K562 (cell line): ENCODE measurements around the gene EIF4E3. TPM values are rescaled to one million over a fixed set of nuclear protein-coding genes. Genes with fewer than 3 reads are reported as not detected.
A peak's percentile ranks its signal among the peaks of the same experiment; 100 is the strongest.

Experiments used
- ATAC-seq: fragments of 200-7000 bp; cut with Tn5 transposase; 3 replicates; pipeline ENCODE4 v1.9.1; 2020; ENCODE audit warnings: moderate library complexity
- BruUV-seq: library from RNA; stranded (reverse); fragments of 400-500 nt; replicated peaks from 2 replicates; lab custom pipeline; 2021; lab: Mats Ljungman, UMichigan
- CTCF ChIA-PET: fragments of 300-600 bp; formaldehyde crosslinking; extraction: SDS; loops from one replicate; lab custom pipeline; 2021; ENCODE audit warnings: low intra/inter-chr PET ratio; lab: Yijun Ruan, JAX
- POLR2A ChIA-PET: fragments of 300-600, 350-650 bp; sonication (Branson Sonifier 250); formaldehyde crosslinking; extraction: SDS; loops from one replicate; lab custom pipeline; 2021; ENCODE audit warnings: antibody characterized with exemption, inconsistent platforms; lab: Yijun Ruan, JAX
- DNase-seq, 4 experiments: peaks; one replicate each; pipeline versions ENCODE4 v3.0.0 to v3.0.0-alpha.2; 2011 to 2018; ENCODE audit warnings: low spot score in 3 of 4, mixed read lengths in 3 of 4; ENCODE audit errors: extremely low read depth in 1 of 4
- FAIRE-seq: peaks from 2 replicates; lab custom pipeline; 2011; peaks lifted over from hg19 to GRCh38; lab: Jason Lieb, UNC
- H2AFZ ChIP-seq: 2 replicates; pipeline ENCODE4 v1.6.0; 2011; ENCODE audit warnings: low read depth, low read length, control low read depth, inconsistent platforms
- H3K27ac ChIP-seq: fragments of 200-600 bp; 3 replicates; pipeline ENCODE4 v1.8.0; 2011; ENCODE audit warnings: low read depth, mild to moderate bottlenecking, control low read depth, inconsistent platforms, low read length, moderate library complexity, mixed read lengths; ENCODE audit errors: extremely low read depth
- H3K27me3 ChIP-seq, 2 experiments: fragments of 300-600 bp in 1 of 2; 2 replicates in 1 of 2; 3 replicates in 1 of 2; pipeline versions ENCODE4 v1.6.0 to v1.8.0; 2011; ENCODE audit warnings: inconsistent platforms in 2 of 2, low read length in 2 of 2, mild to moderate bottlenecking in 1 of 2, mixed read lengths in 1 of 2, moderate library complexity in 1 of 2; ENCODE audit not compliant: control insufficient read depth in 2 of 2, insufficient read depth in 2 of 2
- H3K36me3 ChIP-seq: fragments of 300-600 bp; 3 replicates; pipeline ENCODE4 v1.8.0; 2011; ENCODE audit warnings: mild to moderate bottlenecking, low read length, inconsistent platforms; ENCODE audit not compliant: control insufficient read depth, insufficient read depth
- H3K4me1 ChIP-seq, 2 experiments: fragments of 200-600 bp in 1 of 2; replicated peaks in 1 of 2; 2 replicates in 1 of 2; 3 replicates in 1 of 2; pipeline versions ENCODE4 v1.5.1 to v1.8.0; 2011; ENCODE audit warnings: inconsistent platforms in 2 of 2, low read length in 2 of 2, mild to moderate bottlenecking in 1 of 2, mixed read lengths in 1 of 2, moderate library complexity in 1 of 2; ENCODE audit not compliant: control insufficient read depth in 2 of 2, insufficient read depth in 2 of 2
- H3K4me2 ChIP-seq: 2 replicates; pipeline ENCODE4 v1.6.1; 2011; ENCODE audit warnings: low read length, control low read depth, inconsistent platforms, mixed read lengths; ENCODE audit not compliant: insufficient read depth
- H3K4me3 ChIP-seq: fragments of 200-600 bp; sonication (generic), shearing (Covaris generic); 2 replicates; pipeline ENCODE4 v1.5.1; 2016; ENCODE audit warnings: control low read depth, inconsistent platforms
- H3K79me2 ChIP-seq: fragments of 200-600 bp; 3 replicates; pipeline ENCODE4 v1.8.0; 2011; ENCODE audit warnings: low read length, inconsistent platforms; ENCODE audit not compliant: control insufficient read depth, insufficient read depth
- H3K9ac ChIP-seq, 2 experiments: 2 replicates each; pipeline versions ENCODE4 v1.6.0 to v1.6.1; 2011; ENCODE audit warnings: low read depth in 2 of 2, low read length in 2 of 2, control low read depth in 1 of 2, inconsistent platforms in 1 of 2, mild to moderate bottlenecking in 1 of 2, mixed read lengths in 1 of 2; ENCODE audit not compliant: insufficient read depth in 1 of 2
- H3K9me1 ChIP-seq: one replicate; pipeline ENCODE4 v1.6.0; 2011; ENCODE audit warnings: inconsistent platforms, mild to moderate bottlenecking, low read length, moderate library complexity; ENCODE audit not compliant: control insufficient read depth, insufficient read depth
- H3K9me3 ChIP-seq: replicated peaks from 2 replicates; pipeline ENCODE4 v1.5.1; 2011; ENCODE audit warnings: low read depth, low read length, inconsistent platforms; ENCODE audit not compliant: control insufficient read depth, insufficient read depth
- H4K20me1 ChIP-seq: replicated peaks from 2 replicates; pipeline ENCODE4 v1.6.1; 2011; ENCODE audit warnings: low read length, inconsistent platforms, mixed read lengths; ENCODE audit not compliant: control insufficient read depth, insufficient read depth
- ATF7 ChIP-seq: fragments of 450-650 bp; IDR thresholded peaks from 2 replicates; pipeline ENCODE4 v1.7.1; 2014; ENCODE audit warnings: mild to moderate bottlenecking, moderate library complexity
- CREBBP ChIP-seq: IDR thresholded peaks from one replicate; pipeline ENCODE4 v1.6.1; 2012; ENCODE audit warnings: low read depth, mild to moderate bottlenecking, control low read depth, inconsistent platforms, low read length
- ETV1 ChIP-seq: fragments of 450-650 bp; conservative IDR thresholded peaks from 2 replicates; pipeline ENCODE4 v1.6.1; 2016; ENCODE audit warnings: missing genetic modification characterization, control low read depth, low read depth, missing compliant biosample characterization
- GABPA ChIP-seq: fragments of 200-800 bp; sonication (Bioruptor generic); conservative IDR thresholded peaks from 2 replicates; pipeline ENCODE4 v1.6.1; 2016; ENCODE audit warnings: low read depth, missing genetic modification characterization, missing compliant biosample characterization
- NFIC ChIP-seq: fragments of 450-650 bp; IDR thresholded peaks from 2 replicates; pipeline ENCODE4 v1.6.1; 2017; ENCODE audit warnings: mild to moderate bottlenecking, inconsistent platforms
- RAD51 ChIP-seq: fragments of 450-650 bp; IDR thresholded peaks from 2 replicates; pipeline ENCODE4 v1.7.1; 2016; ENCODE audit warnings: low read depth, mild to moderate bottlenecking, borderline replicate concordance
- ZNF175 ChIP-seq: fragments of 200-800 bp; sonication (Bioruptor generic); IDR thresholded peaks from 2 replicates; pipeline ENCODE4 v1.6.1; 2016; ENCODE audit warnings: low read depth, mild to moderate bottlenecking, missing genetic modification characterization, missing compliant biosample characterization
- ZNF512 ChIP-seq: IDR thresholded peaks from 2 replicates; pipeline ENCODE4 v1.6.1; 2016; ENCODE audit warnings: missing genetic modification characterization, missing compliant biosample characterization
- WGBS: fragments of 100-300 bp; shearing (Covaris generic); methylation state at CpG from one replicate; pipeline ENCODE4 v1.1.6; 2016; ENCODE audit warnings: low coverage, mixed read lengths; ENCODE audit not compliant: insufficient coverage; ENCODE audit errors: missing lambda C conversion rate; 5-methylcytosine and 5-hydroxymethylcytosine counted together
- in situ Hi-C: fragments of 300-500 bp; cut with MboI; formaldehyde crosslinking; loops from 4 replicates; pipeline ENCODE4 v1.15.0; 2018; ENCODE audit warnings: inconsistent platforms, mixed read lengths
- intact Hi-C: fragments of 100-400 bp; cut with micrococcal nuclease; formaldehyde crosslinking; loops from 2 replicates; pipeline ENCODE4 v1.14.2; 2022
- polyA plus RNA-seq, 8 experiments: library from polyadenylated mRNA; depleted of rRNA in 4 of 8; stranded (reverse) in 5 of 8; unstranded in 3 of 8; fragments of >200 nt; fragmentation: Nextera tagmentation in 2 of 8; fragmentation: Illumina TruSeq in 1 of 8; extraction: Ambion mirVana in 2 of 8; extraction: Trizol in 1 of 8; gene quantifications; 2 replicates each; pipeline versions ENCODE4 v1.2.1 to v1.2.3, GENCODE V29; 2011 to 2014; ENCODE audit warnings: inconsistent platforms in 1 of 8, missing spikeins in 1 of 8
- total RNA-seq, 7 experiments: library from RNA; depleted of rRNA in 6 of 7; stranded (reverse); fragments of >200 nt in 6 of 7; fragmentation: Illumina TruSeq in 2 of 7; extraction: Trizol in 2 of 7; gene quantifications; 2 replicates each; pipeline versions ENCODE4 v1.2.1 to v1.2.3, GENCODE V29; 2011 to 2021; ENCODE audit warnings: low replicate concordance in 1 of 7
- TF ChIP-seq, protein P1 (sequence below): fragments of 250-450 bp; sonication (Bioruptor Pico); IDR thresholded peaks from 2 replicates; pipeline ENCODE4 v1.4.0; 2020; ENCODE audit warnings: mild to moderate bottlenecking, moderate library complexity
- TF ChIP-seq, protein P2 (sequence below): IDR thresholded peaks from 2 replicates; pipeline ENCODE4 v1.6.1; 2011; ENCODE audit not compliant: insufficient read length; ENCODE audit errors: extremely low read depth

The EIF4E3 gene
- total and polyA plus RNA-seq, 9 of the 15 experiments (the other 6 are each of a cell fraction or from before 2014, with no cell fraction given) = 0.18 to 2.5 (median 1.1) TPM

- TF ChIP-seq ZNF512 (tag) (no peak), NFIC (no peak), ATF7 (no peak)
These were observed 21.4 kb downstream of the EIF4E3 start (continued) for GRCh38 chr3:71703797-71704196.

DNA sequence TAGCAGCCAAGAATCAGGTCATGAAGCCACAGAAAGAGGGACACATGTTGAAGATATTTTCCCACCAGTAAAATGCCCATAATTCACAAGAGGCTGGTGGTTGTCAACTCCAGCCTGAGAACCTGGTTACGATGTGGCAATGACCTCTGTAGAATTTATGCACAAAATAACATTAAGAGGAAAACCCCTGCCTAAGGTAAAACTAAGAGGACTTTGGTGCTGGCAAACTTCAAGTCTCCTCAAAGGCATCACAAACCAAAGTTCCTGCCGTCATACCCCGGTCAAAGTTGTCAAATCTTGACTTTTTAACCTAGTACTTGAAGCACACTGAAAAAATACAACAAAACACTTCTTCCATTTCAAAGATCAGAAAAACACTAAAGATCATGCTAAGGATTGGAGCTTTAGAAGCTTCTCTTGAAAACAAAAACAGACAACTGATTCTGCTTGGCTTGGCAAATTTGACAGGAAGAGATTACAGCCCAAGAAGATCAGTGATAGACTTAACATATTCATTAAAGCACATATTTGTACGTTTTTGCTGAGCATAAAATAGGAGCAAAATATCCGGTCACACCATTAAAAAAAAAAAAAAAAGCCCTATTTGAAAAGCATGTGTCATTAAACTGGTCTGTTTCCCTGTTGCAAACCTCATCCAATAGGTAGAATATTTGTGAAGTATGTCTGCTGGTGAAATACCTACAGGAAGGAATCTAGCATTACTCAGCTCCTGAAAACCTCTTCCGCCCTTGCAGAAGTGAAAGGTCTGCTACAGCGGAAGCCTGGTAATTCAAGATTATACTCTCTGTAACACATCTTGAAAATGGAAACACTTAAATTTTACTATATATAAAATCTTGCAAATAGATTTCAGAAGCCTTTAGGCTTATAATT lies 22.8 kb downstream of the EIF4E3 start:
- no peak overlapping the region for H3K9ac ChIP-seq
- FAIRE-seq = no peak
- ATAC-seq = no peak
- 0 out of 2 replicates have a peak, but pooled peaks have one; percentile 46 for TF ChIP-seq ZNF175 (CRISPR knock-in tag)
- TF ChIP-seq GABPA (tag) = peak; percentile 40; the same call in 1 of the 2 replicates
- no peak for TF ChIP-seq CREBBP
- no peak for TF ChIP-seq RAD51
- TF ChIP-seq, protein P1, sequence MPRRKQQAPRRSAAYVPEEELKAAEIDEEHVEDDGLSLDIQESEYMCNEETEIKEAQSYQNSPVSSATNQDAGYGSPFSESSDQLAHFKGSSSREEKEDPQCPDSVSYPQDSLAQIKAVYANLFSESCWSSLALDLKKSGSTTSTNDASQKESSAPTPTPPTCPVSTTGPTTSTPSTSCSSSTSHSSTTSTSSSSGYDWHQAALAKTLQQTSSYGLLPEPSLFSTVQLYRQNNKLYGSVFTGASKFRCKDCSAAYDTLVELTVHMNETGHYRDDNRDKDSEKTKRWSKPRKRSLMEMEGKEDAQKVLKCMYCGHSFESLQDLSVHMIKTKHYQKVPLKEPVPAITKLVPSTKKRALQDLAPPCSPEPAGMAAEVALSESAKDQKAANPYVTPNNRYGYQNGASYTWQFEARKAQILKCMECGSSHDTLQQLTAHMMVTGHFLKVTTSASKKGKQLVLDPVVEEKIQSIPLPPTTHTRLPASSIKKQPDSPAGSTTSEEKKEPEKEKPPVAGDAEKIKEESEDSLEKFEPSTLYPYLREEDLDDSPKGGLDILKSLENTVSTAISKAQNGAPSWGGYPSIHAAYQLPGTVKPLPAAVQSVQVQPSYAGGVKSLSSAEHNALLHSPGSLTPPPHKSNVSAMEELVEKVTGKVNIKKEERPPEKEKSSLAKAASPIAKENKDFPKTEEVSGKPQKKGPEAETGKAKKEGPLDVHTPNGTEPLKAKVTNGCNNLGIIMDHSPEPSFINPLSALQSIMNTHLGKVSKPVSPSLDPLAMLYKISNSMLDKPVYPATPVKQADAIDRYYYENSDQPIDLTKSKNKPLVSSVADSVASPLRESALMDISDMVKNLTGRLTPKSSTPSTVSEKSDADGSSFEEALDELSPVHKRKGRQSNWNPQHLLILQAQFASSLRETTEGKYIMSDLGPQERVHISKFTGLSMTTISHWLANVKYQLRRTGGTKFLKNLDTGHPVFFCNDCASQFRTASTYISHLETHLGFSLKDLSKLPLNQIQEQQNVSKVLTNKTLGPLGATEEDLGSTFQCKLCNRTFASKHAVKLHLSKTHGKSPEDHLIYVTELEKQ = no peak
- TF ChIP-seq, protein P2, sequence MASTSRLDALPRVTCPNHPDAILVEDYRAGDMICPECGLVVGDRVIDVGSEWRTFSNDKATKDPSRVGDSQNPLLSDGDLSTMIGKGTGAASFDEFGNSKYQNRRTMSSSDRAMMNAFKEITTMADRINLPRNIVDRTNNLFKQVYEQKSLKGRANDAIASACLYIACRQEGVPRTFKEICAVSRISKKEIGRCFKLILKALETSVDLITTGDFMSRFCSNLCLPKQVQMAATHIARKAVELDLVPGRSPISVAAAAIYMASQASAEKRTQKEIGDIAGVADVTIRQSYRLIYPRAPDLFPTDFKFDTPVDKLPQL = no peak
- peak; percentile 41; the same call in 1 of the 2 replicates for TF ChIP-seq ETV1
- no peak overlapping the region for H3K4me2 ChIP-seq
- intact Hi-C loops (no loop called here), in situ Hi-C loops (loop anchor here (25.0 kb wide), 1 partner anchor 1385 kb away; no protein-coding TSS in a partner anchor)
- no peak for DNase-seq
- H4K20me1 ChIP-seq = no peaks in the 10 kb centered on the region
- H3K79me2 ChIP-seq = no peaks in the 10 kb centered on the region
- no peaks in the 10 kb centered on the region for H3K36me3 ChIP-seq
- H3K4me3 ChIP-seq = no peak overlapping the region
- no peak overlapping the region for H3K27ac ChIP-seq
- CTCF ChIA-PET = no interaction called here
- WGBS = 41% methylated on average over 7 of the region's 7 CpGs
- no TSS peak for BruUV-seq
- no peaks in the 10 kb centered on the region for H3K9me1 ChIP-seq
- H3K4me1 ChIP-seq = no peaks in the 10 kb centered on the region; a peak in 1 of 5 replicates
- no peaks in the 10 kb centered on the region; a peak in 1 of 5 replicates for H3K27me3 ChIP-seq
- H2AFZ ChIP-seq = no peak overlapping the region
- H3K9me3 ChIP-seq = no peaks in the 10 kb centered on the region
- POLR2A ChIA-PET = interaction anchor here (0.6 to 0.9 kb wide), 2 partner anchors 393 to 1294 kb away, joined by 4 read pairs; partner anchors contain the start of gene PPP4R2
